ENCODE measurements around the gene CADPS. TPM values are rescaled to one million over a fixed set of nuclear protein-coding genes. Genes with fewer than 3 reads are reported as not detected.

The CADPS gene
- total RNA-seq, 4 donors from 2014 or later, result 0.09 to 4.4 (median 1.6) TPM; not detected in 1

DNA sequence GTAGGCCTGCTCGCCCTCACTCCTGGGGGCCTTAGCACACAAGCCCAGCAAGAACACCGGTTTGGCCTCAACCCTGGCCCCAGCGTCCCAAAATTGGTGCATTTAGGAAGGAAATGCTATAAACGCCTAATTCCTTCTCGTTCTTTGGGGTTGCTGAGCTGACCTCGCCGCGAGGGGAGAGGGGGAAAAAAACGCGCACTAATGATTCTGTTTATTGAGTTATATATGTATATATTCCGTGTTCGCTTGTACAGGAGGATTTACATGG is 505.8 kb downstream of the CADPS start:
- TF ChIP-seq, protein P1, sequence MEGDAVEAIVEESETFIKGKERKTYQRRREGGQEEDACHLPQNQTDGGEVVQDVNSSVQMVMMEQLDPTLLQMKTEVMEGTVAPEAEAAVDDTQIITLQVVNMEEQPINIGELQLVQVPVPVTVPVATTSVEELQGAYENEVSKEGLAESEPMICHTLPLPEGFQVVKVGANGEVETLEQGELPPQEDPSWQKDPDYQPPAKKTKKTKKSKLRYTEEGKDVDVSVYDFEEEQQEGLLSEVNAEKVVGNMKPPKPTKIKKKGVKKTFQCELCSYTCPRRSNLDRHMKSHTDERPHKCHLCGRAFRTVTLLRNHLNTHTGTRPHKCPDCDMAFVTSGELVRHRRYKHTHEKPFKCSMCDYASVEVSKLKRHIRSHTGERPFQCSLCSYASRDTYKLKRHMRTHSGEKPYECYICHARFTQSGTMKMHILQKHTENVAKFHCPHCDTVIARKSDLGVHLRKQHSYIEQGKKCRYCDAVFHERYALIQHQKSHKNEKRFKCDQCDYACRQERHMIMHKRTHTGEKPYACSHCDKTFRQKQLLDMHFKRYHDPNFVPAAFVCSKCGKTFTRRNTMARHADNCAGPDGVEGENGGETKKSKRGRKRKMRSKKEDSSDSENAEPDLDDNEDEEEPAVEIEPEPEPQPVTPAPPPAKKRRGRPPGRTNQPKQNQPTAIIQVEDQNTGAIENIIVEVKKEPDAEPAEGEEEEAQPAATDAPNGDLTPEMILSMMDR (IDR thresholded peaks at IDR 0.05), result no peak
- DNase-seq (ENCODE audit: low spot score) (no peak), ATAC-seq (ENCODE audit: low FRiP score) (no peak)

DNA sequence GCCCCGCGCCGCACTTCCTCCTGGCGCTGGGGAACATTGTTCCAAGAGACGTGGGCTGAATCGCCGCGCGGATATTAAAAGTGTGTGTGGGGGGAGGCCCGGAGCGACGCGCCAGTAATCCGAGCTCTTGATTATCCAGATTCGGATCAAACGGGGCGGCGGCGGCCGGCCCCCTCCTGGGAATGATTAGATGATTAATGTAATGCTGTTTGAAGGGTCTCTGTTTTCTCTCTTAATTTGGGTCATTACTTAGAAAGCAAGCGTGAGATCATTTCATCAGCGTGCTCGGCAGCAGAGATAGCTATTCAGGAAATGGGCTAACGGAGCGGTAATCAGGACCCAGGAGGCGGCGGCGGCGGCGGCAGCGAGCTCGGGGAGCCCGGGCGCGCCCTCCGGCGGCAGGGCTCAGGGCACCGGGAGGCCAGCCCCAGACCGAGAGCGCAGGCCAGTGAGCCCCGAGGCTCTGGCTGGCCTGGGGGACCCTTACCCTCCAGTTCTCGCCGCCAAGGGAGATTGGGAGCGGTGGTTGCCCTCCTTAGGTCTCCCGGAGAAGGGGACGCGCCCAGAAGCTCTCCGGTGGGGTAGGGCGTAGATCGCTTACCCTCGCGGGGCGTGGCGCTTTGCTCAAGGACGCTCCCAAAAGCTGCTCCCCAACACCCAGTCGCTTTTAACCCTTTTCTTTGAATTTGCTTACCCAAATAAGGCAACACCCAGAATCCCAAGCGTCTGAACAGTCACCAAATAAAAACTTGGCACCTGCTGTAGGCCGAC is 506.3 kb downstream of the CADPS start:
- ATAC-seq (ENCODE audit: low FRiP score) (no peak), DNase-seq (ENCODE audit: low spot score) (no peak)
- TF ChIP-seq, protein P1 (IDR thresholded peaks at IDR 0.05), result no peak

DNA sequence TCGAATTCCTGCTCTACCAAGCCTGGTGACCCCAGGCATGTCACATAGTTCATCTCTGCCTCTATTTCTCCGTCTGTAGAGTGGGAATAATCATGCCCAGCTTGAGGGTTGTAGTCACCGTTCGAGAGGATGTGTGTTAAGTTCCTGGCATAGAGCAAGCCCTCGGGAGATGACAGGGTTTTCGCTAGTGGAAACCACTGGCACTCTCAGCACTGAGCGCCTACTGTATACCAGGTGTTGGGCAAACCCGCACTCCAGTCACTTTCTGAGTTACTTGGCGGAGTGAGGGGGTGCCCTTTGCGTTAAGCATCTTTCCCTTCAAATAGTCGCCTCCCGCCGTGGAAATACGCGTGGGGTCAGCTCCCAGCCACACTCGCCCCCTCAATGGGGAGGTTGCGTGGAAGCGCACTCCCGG is 506.9 kb downstream of the CADPS start:
- DNase-seq (ENCODE audit: low spot score), result no peak
- ATAC-seq (ENCODE audit: low FRiP score), result no peak
- TF ChIP-seq, protein P1 (IDR thresholded peaks at IDR 0.05), result no peak

DNA sequence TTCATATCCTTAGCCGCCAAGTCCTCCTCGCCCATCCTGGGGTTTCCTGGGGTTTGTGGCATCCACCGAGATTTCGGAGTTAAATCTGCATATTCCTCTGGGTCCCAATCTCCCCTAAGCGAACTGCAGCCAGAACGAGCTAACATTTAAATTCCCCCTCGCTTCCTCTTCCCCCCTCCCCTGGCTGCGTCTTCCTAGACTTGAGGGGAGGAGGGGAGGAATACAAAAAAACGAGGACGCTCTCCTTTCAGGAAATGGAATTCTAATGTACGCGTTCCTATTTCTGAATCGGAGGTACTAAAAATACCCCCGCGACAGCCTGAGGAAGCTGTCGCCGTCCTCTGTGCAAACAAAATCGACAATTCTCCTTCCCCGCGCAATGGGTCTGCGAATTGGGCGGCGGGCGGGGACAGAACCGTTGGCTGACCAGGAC is 507.4 kb downstream of the CADPS start:
- DNase-seq (ENCODE audit: low spot score), result no peak
- ATAC-seq (ENCODE audit: low FRiP score), result no peak
- TF ChIP-seq, protein P1 (IDR thresholded peaks at IDR 0.05), result no peak

DNA sequence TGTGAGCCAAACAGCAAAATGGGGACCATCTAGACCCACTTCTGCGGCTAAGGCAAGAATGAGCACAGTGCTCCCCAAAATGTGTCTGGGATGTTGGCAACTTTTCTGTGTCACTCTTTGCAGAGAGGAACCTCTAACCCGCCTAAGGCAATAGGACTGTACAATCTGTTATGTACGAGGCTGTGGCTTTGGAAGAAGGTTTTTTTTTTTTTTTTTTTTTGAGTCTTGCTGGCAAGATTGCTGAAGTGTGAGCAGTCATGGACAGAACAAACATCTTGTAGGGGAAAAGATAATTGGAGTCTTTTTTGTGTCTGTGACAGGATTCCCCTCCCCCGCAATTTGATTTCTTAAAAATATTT is 509.1 kb downstream of the CADPS start:
- TF ChIP-seq, protein P1 (IDR thresholded peaks at IDR 0.05), result no peak
- ATAC-seq (ENCODE audit: low FRiP score), result no peak
- no peak for DNase-seq (ENCODE audit: low spot score)

DNA sequence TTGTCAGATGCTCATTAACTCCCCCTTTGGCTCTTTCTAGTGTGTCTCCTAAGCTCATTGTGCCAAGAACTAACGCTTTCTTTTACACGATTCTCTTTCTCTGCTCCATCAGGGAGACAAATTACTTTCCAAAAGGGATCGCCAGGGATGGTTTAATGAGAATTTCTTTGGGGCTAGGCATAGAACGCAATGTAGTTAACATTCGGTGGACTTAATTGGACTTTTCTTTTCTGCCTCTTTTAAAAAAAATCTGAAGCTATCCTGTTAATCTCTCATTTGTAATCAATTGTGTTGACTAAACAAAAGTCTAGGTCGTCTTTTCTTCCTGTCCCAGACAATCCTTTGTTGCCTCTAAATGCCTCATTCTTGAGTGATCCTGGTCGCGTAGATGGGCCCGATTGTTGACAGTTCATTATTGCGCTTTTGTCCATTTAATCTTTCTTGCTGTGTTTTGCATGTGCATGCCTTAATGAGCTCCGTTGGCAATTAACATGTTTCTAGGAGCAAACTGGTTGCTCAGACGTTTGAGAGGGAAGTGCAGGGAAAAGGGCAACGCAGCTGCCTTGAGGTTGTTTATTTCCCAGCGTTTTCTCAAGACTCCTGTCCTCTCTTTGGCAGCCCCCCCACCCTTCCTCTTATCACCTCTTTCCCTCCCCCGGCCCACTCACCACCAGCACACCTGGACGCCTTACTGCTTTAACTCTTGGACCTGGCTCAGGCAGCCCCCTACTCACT is 509.7 kb downstream of the CADPS start:
- TF ChIP-seq, protein P1 (IDR thresholded peaks at IDR 0.05), result no peak
- no peak for DNase-seq (ENCODE audit: low spot score)

DNA sequence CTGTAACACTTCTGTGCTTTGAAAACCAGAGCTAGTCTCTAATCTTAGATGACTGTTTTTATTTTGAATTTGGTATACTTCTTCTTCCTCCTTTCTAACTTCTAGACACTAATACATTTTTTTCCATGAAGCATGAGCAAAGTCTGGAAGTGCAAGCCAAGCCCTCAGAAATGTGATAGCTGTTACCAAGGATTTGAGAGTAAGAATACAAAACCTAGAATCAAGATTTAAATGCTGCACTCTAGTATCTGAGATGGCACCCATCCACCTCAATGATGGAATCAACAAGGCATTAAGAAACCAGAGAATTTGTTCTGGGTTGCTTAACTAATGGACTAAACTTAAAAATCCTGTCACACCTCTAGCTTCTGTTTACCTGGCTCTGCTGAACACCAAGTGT is 511.0 kb downstream of the CADPS start:
- ATAC-seq (ENCODE audit: low FRiP score), result no peak

More for the DNA sequence above, 509.7 kb downstream of the CADPS start:
- no peak for ATAC-seq (ENCODE audit: low FRiP score)

More for the DNA sequence above, 511.0 kb downstream of the CADPS start:
- TF ChIP-seq, protein P1 (IDR thresholded peaks at IDR 0.05), result no peak
- DNase-seq (ENCODE audit: low spot score), result no peak

Measured in omental fat pad (tissue), 4 donors.